ENCODE measurements around the gene KPNA6.

KPNA6 gene

GRCh38 chr1:32215629-32216480 lies 108.0 kb downstream of the KPNA6 start:
- no peak overlapping the region for H3K9ac ChIP-seq (ENCODE audit: low read length)
- no peaks in the 10 kb centered on the region for H4K20me1 ChIP-seq (ENCODE audit: low read depth, low read length)
- H3K79me2 ChIP-seq (ENCODE audit: insufficient read depth, low read length), result no peaks in the 10 kb centered on the region
- H3K4me2 ChIP-seq (ENCODE audit: low read depth, low read length, poor library complexity, severe bottlenecking), result no peak overlapping the region
- no peak overlapping the region for H3K27ac ChIP-seq (ENCODE audit: low read depth, low read length)
- no peak overlapping the region for H2AFZ ChIP-seq (ENCODE audit: low read depth, low read length, severe bottlenecking)
- no peaks in the 10 kb centered on the region for H3K9me2 ChIP-seq (replicated peaks; ENCODE audit: insufficient read depth, low read length)
- H3K9me3 ChIP-seq (ENCODE audit: insufficient read depth, low read length), result no peaks in the 10 kb centered on the region
- H3F3A ChIP-seq (ENCODE audit: insufficient read depth), result no peaks in the 10 kb centered on the region
- TF ChIP-seq CTCF (IDR thresholded peaks at IDR 0.05; ENCODE audit: insufficient read depth, low read length, poor library complexity, severe bottlenecking) (peak; percentile 74), EZH2phosphoT487 (conservative IDR thresholded peaks at IDR 0.05; ENCODE audit: low read length) (no peak)
- no peaks in the 10 kb centered on the region for H3K27me3 ChIP-seq (ENCODE audit: low read length)
- no peak overlapping the region for H3K4me3 ChIP-seq (ENCODE audit: insufficient read depth, low read length, poor library complexity, severe bottlenecking)
- no peaks in the 10 kb centered on the region for H3K36me3 ChIP-seq (ENCODE audit: low read length)

- Histone ChIP-seq H3F3A (ENCODE audit: insufficient read depth) (no peaks in the 10 kb centered on the region), H3K36me3 (ENCODE audit: low read length) (no peaks in the 10 kb centered on the region), H3K79me2 (ENCODE audit: insufficient read depth, low read length) (no peaks in the 10 kb centered on the region), H2AFZ (ENCODE audit: low read depth, low read length, severe bottlenecking) (no peak overlapping the region), H3K4me3 (ENCODE audit: insufficient read depth, low read length, poor library complexity, severe bottlenecking) (no peak overlapping the region), H3K4me2 (ENCODE audit: low read depth, low read length, poor library complexity, severe bottlenecking) (no peak overlapping the region), H3K9me3 (ENCODE audit: insufficient read depth, low read length) (no peaks in the 10 kb centered on the region), H3K9me2 (replicated peaks; ENCODE audit: insufficient read depth, low read length) (no peaks in the 10 kb centered on the region), H3K27ac (ENCODE audit: low read depth, low read length) (no peak overlapping the region), H3K27me3 (ENCODE audit: low read length) (no peaks in the 10 kb centered on the region), H3K9ac (ENCODE audit: low read length) (no peak overlapping the region), H4K20me1 (ENCODE audit: low read depth, low read length) (no peaks in the 10 kb centered on the region)
- TF ChIP-seq EZH2phosphoT487 (conservative IDR thresholded peaks at IDR 0.05; ENCODE audit: low read length) (no peak), CTCF (IDR thresholded peaks at IDR 0.05; ENCODE audit: insufficient read depth, low read length, poor library complexity, severe bottlenecking) (no peak)
These were observed 108.7 kb downstream of the KPNA6 start for GRCh38 chr1:32216566-32216965.

GRCh38 chr1:32219022-32219421 lies 111.2 kb downstream of the KPNA6 start:
- Histone ChIP-seq H4K20me1 (ENCODE audit: low read depth, low read length) (no peaks in the 10 kb centered on the region), H3K27me3 (ENCODE audit: low read length) (no peaks in the 10 kb centered on the region), H3F3A (ENCODE audit: insufficient read depth) (no peaks in the 10 kb centered on the region), H3K4me2 (ENCODE audit: low read depth, low read length, poor library complexity, severe bottlenecking) (no peak overlapping the region), H3K9ac (ENCODE audit: low read length) (no peak overlapping the region), H3K36me3 (ENCODE audit: low read length) (no peaks in the 10 kb centered on the region), H3K79me2 (ENCODE audit: insufficient read depth, low read length) (peaks cover 18% of the 10 kb centered on the region), H3K27ac (ENCODE audit: low read depth, low read length) (no peak overlapping the region), H3K4me3 (ENCODE audit: insufficient read depth, low read length, poor library complexity, severe bottlenecking) (no peak overlapping the region), H2AFZ (ENCODE audit: low read depth, low read length, severe bottlenecking) (no peak overlapping the region), H3K9me3 (ENCODE audit: insufficient read depth, low read length) (no peaks in the 10 kb centered on the region), H3K9me2 (replicated peaks; ENCODE audit: insufficient read depth, low read length) (no peaks in the 10 kb centered on the region)
- TF ChIP-seq CTCF (IDR thresholded peaks at IDR 0.05; ENCODE audit: insufficient read depth, low read length, poor library complexity, severe bottlenecking) (no peak), EZH2phosphoT487 (conservative IDR thresholded peaks at IDR 0.05; ENCODE audit: low read length) (no peak)

Data from SU-DHL-6 (cell line).